ENCODE data around the gene LRRTM2. TPM values are rescaled to one million over a fixed set of nuclear protein-coding genes. Genes with fewer than 3 reads are reported as not detected.
A peak's percentile ranks its signal among the peaks of the same experiment; 100 is the strongest.

Gene LRRTM2
- total RNA-seq, 1 donor from 2014 or later = 0.13 TPM

- Mint-ChIP-seq H3K27me3 (ENCODE audit: low read depth) (no peaks in the 10 kb centered on the region), H3K9me3 (no peaks in the 10 kb centered on the region), H3K27ac (no peak overlapping the region), H3K4me3 (no peak overlapping the region), H3K4me1 (peaks cover 9% of the 10 kb centered on the region), H3K36me3 (peaks cover 33% of the 10 kb centered on the region)
- no peak for DNase-seq (ENCODE audit: low spot score in 2 of 2, unreplicated experiment in 2 of 2)
- TF ChIP-seq CTCF (IDR thresholded peaks at IDR 0.05; ENCODE audit: unreplicated experiment) = no peak
Observed at GRCh38 chr5:138913773-138914172, 38.6 kb upstream of the LRRTM2 start.

- Mint-ChIP-seq H3K27ac (peak overlapping the region; percentile 20), H3K4me3 (no peak overlapping the region), H3K4me1 (peaks cover 9% of the 10 kb centered on the region), H3K27me3 (ENCODE audit: low read depth) (no peaks in the 10 kb centered on the region), H3K9me3 (no peaks in the 10 kb centered on the region), H3K36me3 (peaks cover 35% of the 10 kb centered on the region)
- TF ChIP-seq CTCF (IDR thresholded peaks at IDR 0.05; ENCODE audit: unreplicated experiment) = no peak
- no peak for DNase-seq (ENCODE audit: low spot score in 2 of 2, unreplicated experiment in 2 of 2)
Observed at GRCh38 chr5:138912093-138912492, 37.0 kb upstream of the LRRTM2 start.

GRCh38 chr5:138911441-138911840, 36.3 kb upstream of the LRRTM2 start:
- TF ChIP-seq CTCF (IDR thresholded peaks at IDR 0.05; ENCODE audit: unreplicated experiment) = no peak
- no peak overlapping the region for H3K4me3 Mint-ChIP-seq
- H3K27me3 Mint-ChIP-seq (ENCODE audit: low read depth) = no peaks in the 10 kb centered on the region
- no peaks in the 10 kb centered on the region for H3K9me3 Mint-ChIP-seq
- H3K4me1 Mint-ChIP-seq = peaks cover 9% of the 10 kb centered on the region
- H3K27ac Mint-ChIP-seq = peak overlapping the region; percentile 20
- DNase-seq (ENCODE audit: low spot score in 2 of 2, unreplicated experiment in 2 of 2) = no peak
- H3K36me3 Mint-ChIP-seq = peaks cover 40% of the 10 kb centered on the region

- DNase-seq (ENCODE audit: low spot score in 2 of 2, unreplicated experiment in 2 of 2) = no peak
- Mint-ChIP-seq H3K36me3 (peaks cover 42% of the 10 kb centered on the region), H3K4me3 (no peak overlapping the region), H3K4me1 (peaks cover 9% of the 10 kb centered on the region), H3K27ac (no peak overlapping the region), H3K27me3 (ENCODE audit: low read depth) (no peaks in the 10 kb centered on the region), H3K9me3 (no peaks in the 10 kb centered on the region)
- no peak for TF ChIP-seq CTCF (IDR thresholded peaks at IDR 0.05; ENCODE audit: unreplicated experiment)
Observed at GRCh38 chr5:138910546-138911185, 35.5 kb upstream of the LRRTM2 start.

- Mint-ChIP-seq H3K27ac (no peak overlapping the region), H3K9me3 (no peaks in the 10 kb centered on the region), H3K4me1 (peaks cover 9% of the 10 kb centered on the region), H3K27me3 (ENCODE audit: low read depth) (no peaks in the 10 kb centered on the region), H3K4me3 (no peak overlapping the region), H3K36me3 (peaks cover 37% of the 10 kb centered on the region)
- no peak for DNase-seq (ENCODE audit: low spot score in 2 of 2, unreplicated experiment in 2 of 2)
- no peak for TF ChIP-seq CTCF (IDR thresholded peaks at IDR 0.05; ENCODE audit: unreplicated experiment)
Observed at GRCh38 chr5:138909734-138910133, 34.6 kb upstream of the LRRTM2 start.

- Mint-ChIP-seq H3K9me3 (no peaks in the 10 kb centered on the region), H3K27me3 (ENCODE audit: low read depth) (no peaks in the 10 kb centered on the region), H3K27ac (no peak overlapping the region), H3K36me3 (peaks cover 55% of the 10 kb centered on the region), H3K4me1 (peaks cover 3% of the 10 kb centered on the region), H3K4me3 (no peak overlapping the region)
- DNase-seq (ENCODE audit: low spot score in 2 of 2, unreplicated experiment in 2 of 2) = no peak
- TF ChIP-seq CTCF (IDR thresholded peaks at IDR 0.05; ENCODE audit: unreplicated experiment) = no peak
Observed at GRCh38 chr5:138905541-138905940, 30.4 kb upstream of the LRRTM2 start.
